AML-193 (cell line): ENCODE measurements around the gene STX2.
A peak's percentile ranks its signal among the peaks of the same experiment; 100 is the strongest.
"Not testable (repeated sequence)": the region's sequence is repeated elsewhere in the genome, so short reads cannot be mapped to it uniquely, and the experiment has no call there.

Experiments
- DNase-seq, 2 experiments: peaks; one replicate each; lab custom pipeline; 2025; lab: John Stamatoyannopoulos, UW

The STX2 gene

DNA sequence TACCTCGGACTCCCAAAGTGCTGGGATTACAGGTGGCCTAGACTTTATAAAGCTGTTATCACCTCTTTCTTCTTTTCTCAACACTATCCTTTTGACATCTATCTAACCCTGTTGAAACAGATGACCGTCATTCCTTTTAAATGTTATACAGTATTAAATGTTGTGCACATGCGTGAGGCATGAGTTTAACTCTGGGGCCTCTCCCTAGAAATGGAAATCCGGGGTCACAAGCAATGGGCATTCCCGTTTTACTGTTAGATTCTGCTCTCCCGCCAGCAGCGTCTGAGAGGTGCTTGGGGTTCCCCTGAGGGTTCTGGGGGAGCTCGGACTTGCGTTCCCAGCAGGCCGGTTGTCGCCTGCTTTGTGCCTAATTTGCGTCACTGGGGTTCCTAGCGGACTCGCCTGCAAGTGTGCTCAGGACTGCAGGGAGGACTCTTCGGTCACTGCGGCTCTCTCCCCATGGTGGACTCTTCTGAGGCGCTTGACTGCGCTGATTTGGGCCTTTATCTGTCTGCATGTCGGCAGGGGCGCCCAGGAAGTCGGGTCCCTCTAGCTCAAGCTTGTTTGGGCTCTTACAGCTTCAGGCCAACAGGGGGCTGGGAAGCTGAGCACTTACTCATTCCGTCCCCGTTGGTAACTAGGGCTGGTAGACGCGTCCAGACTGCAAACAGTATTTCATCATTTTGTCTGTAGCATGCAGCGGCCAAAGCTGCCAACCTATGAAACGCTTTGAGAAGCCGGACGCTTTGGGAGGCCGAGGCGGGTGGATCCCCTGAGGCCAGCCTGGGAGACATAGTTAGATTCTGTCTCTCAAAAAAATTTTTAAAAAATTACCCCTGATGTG lies 31.6 kb upstream of the STX2 start:
- DNase-seq: peak; percentile 58 to 65

GRCh38 chr12:130868412-130868811 lies 29.4 kb upstream of the STX2 start:
- no peak for DNase-seq

GRCh38 chr12:130863298-130863697 lies 24.2 kb upstream of the STX2 start:
- DNase-seq: no peak

DNA sequence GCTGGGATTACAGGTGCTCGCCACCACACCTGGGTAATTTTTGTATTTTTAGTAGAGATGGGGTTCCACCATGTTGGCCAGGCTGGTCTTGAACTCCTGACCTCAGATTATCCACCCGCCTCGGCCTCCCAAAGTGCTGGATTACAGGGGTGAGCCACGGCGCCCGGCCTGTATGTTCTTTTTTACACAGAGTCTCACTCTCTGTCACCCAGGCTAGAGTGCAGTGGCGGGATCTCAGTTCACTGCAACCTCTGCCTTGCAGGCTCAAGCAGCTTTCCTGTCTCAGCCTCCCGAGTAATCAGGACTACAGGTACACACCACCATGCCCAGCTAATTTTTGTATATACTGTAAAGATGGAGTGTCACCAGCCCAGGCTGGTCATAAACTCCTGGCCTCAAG lies 23.7 kb upstream of the STX2 start:
- DNase-seq: not testable (repeated sequence)

GRCh38 chr12:130862161-130862560 lies 23.1 kb upstream of the STX2 start:
- DNase-seq: no peak

DNA sequence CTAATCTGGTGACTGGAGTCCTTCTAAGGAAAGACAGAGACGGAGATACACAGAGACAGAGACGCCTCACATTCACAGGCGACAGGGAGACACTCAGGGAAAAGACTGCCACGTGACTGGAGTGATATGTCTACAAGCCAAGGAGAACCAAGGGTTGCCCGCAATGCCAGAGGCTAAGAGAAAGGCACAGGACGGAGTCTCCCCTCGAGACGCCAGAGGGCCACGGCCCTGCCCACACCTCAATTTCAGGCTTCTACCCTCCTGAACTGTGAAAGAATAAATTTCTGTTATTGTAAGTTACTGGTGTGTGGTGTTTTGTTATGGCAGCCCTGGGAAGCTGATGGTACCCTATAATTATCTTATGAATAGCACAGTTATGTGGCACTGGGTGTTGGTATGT lies 21.3 kb upstream of the STX2 start:
- no peak for DNase-seq

DNA sequence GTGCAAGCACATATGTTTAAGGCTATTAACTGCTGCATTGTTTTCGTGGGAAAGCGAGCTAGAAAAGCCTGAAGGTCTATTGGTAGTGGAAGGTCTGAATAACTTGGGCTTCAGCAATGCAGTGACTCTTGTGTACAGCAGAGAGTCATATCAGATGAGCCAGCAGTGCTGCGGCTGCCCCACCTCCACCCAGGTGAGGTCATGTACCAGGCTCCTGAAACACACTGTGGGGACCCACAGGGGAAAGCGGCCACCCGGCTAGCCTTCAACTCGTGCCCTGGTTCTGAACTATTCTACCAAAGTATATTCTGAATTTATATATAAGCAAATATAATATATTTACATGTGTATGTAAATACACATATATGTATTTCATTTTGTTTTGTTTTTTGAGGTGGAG lies 20.1 kb upstream of the STX2 start:
- no peak for DNase-seq

GRCh38 chr12:130858084-130858483 lies 19.0 kb upstream of the STX2 start:
- DNase-seq: no peak

DNA sequence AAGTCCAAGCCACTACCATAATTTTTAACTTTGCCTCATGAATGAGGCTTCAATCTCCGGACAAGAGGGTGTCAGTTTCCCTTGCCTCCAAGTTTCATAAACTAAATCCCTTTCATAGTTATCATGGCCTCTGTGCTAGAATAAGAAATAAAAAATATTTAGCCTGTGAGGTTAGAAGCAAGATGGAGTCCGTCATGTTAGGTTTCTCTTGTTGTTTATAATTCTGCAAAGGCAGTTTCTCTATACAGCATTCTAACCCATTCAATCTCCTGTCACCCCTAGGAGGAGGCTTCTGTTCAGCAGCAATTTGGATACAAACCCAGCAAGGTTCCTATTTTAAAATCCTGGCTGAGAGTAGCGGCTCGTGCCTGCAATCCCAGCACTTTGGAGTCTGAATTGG lies 17.0 kb upstream of the STX2 start:
- DNase-seq: no peak

GRCh38 chr12:130850418-130851021 lies 11.5 kb upstream of the STX2 start:
- DNase-seq: no peak

DNA sequence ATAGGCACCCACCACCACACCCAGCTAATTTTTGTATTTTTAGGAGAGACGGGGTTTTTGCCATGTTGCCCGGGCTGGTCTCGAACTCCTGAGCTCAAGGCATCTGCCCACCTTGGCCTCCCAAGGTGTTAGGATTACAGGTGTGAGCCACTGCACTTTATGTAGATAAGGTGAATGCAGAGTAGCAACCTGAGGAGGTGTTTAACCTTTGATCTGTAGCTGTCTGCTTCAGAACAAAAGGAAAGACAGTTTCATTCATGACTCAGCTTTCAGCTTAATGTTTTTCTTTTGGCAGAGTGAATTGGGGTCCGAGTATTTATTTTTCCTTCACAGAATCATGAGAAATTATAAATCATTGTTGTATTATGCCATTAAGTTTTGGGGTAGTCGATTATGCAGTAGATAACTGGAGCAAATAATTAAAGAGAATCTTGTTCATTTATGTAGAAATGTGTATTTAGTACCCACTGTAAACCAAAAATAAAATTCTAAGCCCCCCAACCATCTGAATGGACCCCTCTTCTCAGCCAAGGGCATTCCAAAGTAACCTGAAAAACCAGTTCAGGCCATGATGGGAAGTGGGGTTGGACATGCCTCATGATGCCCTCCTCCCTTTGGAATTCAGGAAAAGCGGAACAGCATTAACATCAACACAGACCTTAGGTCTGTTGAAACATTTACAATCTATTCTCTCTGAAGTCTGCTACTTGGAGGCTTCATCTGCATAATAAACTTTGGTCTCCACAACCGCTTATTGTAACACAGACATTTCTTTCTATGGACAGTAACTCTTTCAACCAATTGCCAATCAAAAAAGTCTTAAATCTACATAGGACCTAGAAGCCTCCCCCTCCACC lies 10.7 kb upstream of the STX2 start:
- no peak for DNase-seq

DNA sequence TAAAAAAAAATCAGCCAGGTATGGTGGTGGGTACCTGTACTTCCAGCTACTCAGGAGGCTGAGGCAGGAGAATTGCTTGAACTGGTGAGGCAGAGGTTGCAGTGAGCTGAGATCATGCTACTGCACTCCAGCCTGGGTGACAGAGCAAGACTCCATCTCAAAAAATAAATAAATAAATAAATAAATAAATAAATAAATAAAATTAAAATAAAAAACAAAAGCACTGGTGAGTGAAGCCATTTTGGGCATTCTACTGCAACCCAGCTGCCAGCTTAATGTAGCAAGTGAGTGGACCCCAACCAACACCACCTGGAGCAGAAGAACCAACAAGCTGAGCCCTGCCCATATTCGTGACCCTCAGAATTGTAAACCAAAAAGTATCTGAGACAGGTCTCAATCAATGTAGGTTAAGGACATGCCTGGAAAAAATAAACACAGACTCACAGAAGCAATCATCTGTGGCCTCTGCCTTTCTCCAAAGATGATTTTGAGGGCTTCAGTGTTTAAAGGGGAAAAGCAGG lies 9.8 kb upstream of the STX2 start:
- DNase-seq: not testable (repeated sequence)

DNA sequence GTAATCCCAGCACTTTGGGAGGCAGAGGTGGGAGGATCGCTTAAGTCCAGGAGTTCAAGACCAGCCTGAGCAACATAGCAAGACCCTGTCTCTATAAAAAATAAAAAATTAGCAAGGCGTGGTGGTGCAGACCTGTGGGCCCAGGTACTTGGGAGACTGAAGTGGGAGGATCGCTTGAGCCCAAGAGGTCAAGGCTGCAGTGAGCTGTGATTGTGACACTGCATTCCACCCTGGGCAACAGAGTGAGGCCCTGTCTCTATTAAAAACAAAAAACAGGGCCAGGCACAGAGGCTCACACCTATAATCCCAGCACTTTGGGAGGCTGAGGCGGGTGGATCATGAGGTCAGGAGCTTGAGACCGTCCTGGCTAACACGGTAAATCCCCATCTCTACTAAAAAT lies 9.1 kb upstream of the STX2 start:
- not testable (repeated sequence) for DNase-seq

DNA sequence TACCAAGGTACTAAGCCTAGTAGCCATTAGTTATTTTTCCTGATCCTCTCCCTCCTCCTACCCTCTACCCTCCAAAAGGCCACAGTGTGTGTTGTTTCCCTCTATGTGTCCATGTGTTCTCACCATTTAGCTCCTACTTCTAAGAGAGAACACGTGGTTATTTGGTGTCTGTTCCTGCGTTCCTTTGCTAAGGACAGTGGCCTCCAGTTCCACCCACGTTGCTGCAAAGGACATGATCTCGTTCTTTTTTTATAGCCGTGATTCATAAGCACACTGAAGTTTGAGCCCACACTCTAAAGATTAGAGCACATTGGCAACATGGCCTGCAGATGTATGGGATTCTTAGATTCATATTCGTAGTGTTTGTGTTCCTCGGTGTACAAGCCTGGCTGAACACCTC lies 8.1 kb upstream of the STX2 start:
- DNase-seq: no peak

DNA sequence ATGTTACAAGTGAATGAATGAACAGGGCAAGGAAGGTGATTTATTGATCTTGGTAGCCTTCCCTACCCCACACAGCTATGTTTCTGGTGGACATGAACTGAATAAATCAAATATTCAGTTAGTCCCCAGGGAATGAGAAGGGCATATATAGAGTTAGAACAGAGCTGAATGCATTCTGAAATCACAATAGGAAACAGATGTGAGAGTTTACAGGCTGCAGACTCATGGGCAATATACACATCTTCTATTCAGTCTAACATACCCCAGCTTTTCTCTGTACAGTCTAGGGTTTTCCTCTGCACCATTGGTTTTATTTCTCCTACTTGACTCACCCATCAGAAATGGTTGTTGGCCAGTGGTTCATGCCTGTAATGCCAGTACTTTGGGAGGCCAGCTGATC lies 7.3 kb upstream of the STX2 start:
- no peak for DNase-seq

- DNase-seq: no peak
Observed at GRCh38 chr12:130839770-130840404, 837 bp upstream of the STX2 start.

- peak; percentile 1 to 13 for DNase-seq
Observed at GRCh38 chr12:130838284-130838950, 633 bp downstream of the STX2 start.

GRCh38 chr12:130835436-130835835 lies 3.6 kb downstream of the STX2 start:
- DNase-seq: no peak

GRCh38 chr12:130835011-130835410 lies 4.0 kb downstream of the STX2 start:
- DNase-seq: peak; percentile 27 to 51

DNA sequence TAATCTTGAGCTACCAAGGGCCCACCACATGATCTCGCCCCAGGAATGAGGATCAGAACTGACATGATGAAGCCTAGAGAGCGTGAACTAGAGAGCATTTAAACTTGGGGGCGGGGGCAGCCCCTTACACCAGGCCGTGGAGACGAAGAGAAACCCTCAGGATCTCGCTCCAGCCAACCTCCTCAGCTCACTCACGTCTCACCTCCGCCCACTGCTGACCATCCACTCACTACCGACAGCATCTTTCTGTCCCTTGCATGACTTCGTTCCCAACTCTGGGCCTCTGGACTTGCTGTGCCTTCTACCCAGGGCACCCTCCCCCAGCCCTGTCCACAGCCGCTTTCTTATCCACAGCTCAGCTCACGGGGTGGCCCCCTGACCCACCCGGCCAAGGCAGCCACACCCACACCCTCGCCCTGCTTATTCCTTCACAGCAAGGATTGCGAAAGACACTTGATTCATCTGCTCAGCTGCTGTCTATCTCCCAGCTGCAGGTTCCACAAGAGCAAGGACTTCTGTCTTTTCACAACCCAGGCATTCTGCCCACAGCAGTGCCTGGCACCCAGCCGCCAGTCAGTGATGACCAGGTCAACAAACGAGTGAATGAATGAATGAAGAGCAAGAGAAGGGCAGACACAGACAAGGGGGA lies 6.4 kb downstream of the STX2 start:
- DNase-seq: peak; percentile 41 to 50

DNA sequence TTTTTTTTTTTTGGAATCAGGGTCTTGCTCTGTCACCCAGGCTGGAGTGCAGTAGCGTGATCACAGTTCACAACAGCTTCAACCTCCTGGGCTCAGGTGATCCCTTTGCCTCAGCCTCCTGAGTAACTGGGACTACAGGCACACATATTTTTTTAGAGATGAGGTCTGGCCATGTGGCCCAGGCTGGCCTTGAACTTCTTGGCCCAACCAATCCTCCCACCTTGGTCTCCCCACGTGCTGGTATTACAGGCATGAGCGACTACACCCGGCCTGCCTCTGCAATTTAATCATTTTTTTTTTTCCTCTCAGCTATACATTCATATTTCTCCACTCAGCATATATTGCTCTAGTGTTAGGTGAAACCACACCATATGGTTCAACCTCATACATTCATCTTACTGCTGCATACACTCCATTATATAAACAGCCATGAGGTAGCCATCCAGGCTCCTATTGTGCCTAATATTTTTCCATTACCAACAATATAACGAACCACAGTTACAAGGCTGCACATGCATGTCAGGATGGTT lies 7.1 kb downstream of the STX2 start:
- DNase-seq: no peak
